RPMI8226 (cell line): Measurements from ENCODE around the gene UGT1A6.

Source experiments
- DNase-seq: peaks from one replicate; pipeline ENCODE4 v3.0.0-alpha.2; 2015

UGT1A6 gene

GRCh38 chr2:233803292-233803911 is 110.7 kb downstream of the UGT1A6 start:
- no peak for DNase-seq

GRCh38 chr2:233803994-233804393 is 111.3 kb downstream of the UGT1A6 start:
- no peak for DNase-seq

- no peak for DNase-seq
Observed at GRCh38 chr2:233807215-233807865, 114.7 kb downstream of the UGT1A6 start.

- DNase-seq = no peak
Observed at GRCh38 chr2:233807966-233808935, 115.6 kb downstream of the UGT1A6 start.

GRCh38 chr2:233810385-233810784 is 117.7 kb downstream of the UGT1A6 start:
- DNase-seq = no peak

- DNase-seq = no peak
Observed at GRCh38 chr2:233811087-233811486, 118.4 kb downstream of the UGT1A6 start.

- no peak for DNase-seq
Observed at GRCh38 chr2:233811732-233812131, 119.0 kb downstream of the UGT1A6 start.

GRCh38 chr2:233813236-233814055 is 120.8 kb downstream of the UGT1A6 start:
- DNase-seq = no peak

- no peak for DNase-seq
Observed at GRCh38 chr2:233814056-233814835, 121.6 kb downstream of the UGT1A6 start.

GRCh38 chr2:233815861-233816260 is 123.2 kb downstream of the UGT1A6 start:
- no peak for DNase-seq

GRCh38 chr2:233816334-233816733 is 123.6 kb downstream of the UGT1A6 start:
- no peak for DNase-seq

- no peak for DNase-seq
Observed at GRCh38 chr2:233816771-233817170, 124.1 kb downstream of the UGT1A6 start.

- DNase-seq = no peak
Observed at GRCh38 chr2:233817361-233817911, 124.7 kb downstream of the UGT1A6 start.

- DNase-seq = no peak
Observed at GRCh38 chr2:233817995-233818638, 125.4 kb downstream of the UGT1A6 start.

- no peak for DNase-seq
Observed at GRCh38 chr2:233818639-233819621, 126.2 kb downstream of the UGT1A6 start.

- DNase-seq = no peak
Observed at GRCh38 chr2:233819884-233820773, 127.4 kb downstream of the UGT1A6 start.

- no peak for DNase-seq
Observed at GRCh38 chr2:233820774-233821105, 128.1 kb downstream of the UGT1A6 start.

GRCh38 chr2:233821196-233821595 is 128.5 kb downstream of the UGT1A6 start:
- no peak for DNase-seq

GRCh38 chr2:233821709-233822100 is 129.0 kb downstream of the UGT1A6 start:
- no peak for DNase-seq
